NCI-H510A (cell line): Measurements from ENCODE around the gene PLXND1.
A peak's percentile ranks its signal among the peaks of the same experiment; 100 is the strongest.

Experiments used
- DNase-seq: peaks from one replicate; lab custom pipeline; 2025; lab: John Stamatoyannopoulos, UW

The PLXND1 gene

GRCh38 chr3:129601713-129602112 lies 4.8 kb downstream of the PLXND1 start:
- DNase-seq, result no peak

GRCh38 chr3:129600348-129600747 lies 6.1 kb downstream of the PLXND1 start:
- DNase-seq, result no peak

- DNase-seq, result no peak
Measured at GRCh38 chr3:129599607-129600006, 6.9 kb downstream of the PLXND1 start.

- DNase-seq, result no peak
Measured at GRCh38 chr3:129599073-129599472, 7.4 kb downstream of the PLXND1 start.

- no peak for DNase-seq
Measured at GRCh38 chr3:129598484-129598883, 8.0 kb downstream of the PLXND1 start.

- no peak for DNase-seq
Measured at GRCh38 chr3:129598000-129598381, 8.5 kb downstream of the PLXND1 start.

- DNase-seq, result peak; percentile 60
Measured at GRCh38 chr3:129597087-129597999, 9.1 kb downstream of the PLXND1 start.

- peak; percentile 73 for DNase-seq
Measured at GRCh38 chr3:129596194-129597086, 10.0 kb downstream of the PLXND1 start.

- no peak for DNase-seq
Measured at GRCh38 chr3:129595544-129596193, 10.8 kb downstream of the PLXND1 start.

- DNase-seq, result no peak
Measured at GRCh38 chr3:129594907-129595390, 11.5 kb downstream of the PLXND1 start.

- no peak for DNase-seq
Measured at GRCh38 chr3:129594409-129594808, 12.1 kb downstream of the PLXND1 start.

GRCh38 chr3:129593595-129594339 lies 12.7 kb downstream of the PLXND1 start:
- peak; percentile 97 for DNase-seq

GRCh38 chr3:129593230-129593594 lies 13.3 kb downstream of the PLXND1 start:
- peak; percentile 72 for DNase-seq

- no peak for DNase-seq
Measured at GRCh38 chr3:129592381-129593131, 13.9 kb downstream of the PLXND1 start.

GRCh38 chr3:129591932-129592331 lies 14.5 kb downstream of the PLXND1 start:
- no peak for DNase-seq

GRCh38 chr3:129590215-129590614 lies 16.3 kb downstream of the PLXND1 start:
- DNase-seq, result no peak

GRCh38 chr3:129587566-129588210 lies 18.8 kb downstream of the PLXND1 start:
- no peak for DNase-seq

- DNase-seq, result no peak
Measured at GRCh38 chr3:129586746-129587430, 19.6 kb downstream of the PLXND1 start.

GRCh38 chr3:129585949-129586657 lies 20.4 kb downstream of the PLXND1 start:
- DNase-seq, result no peak
